A549 (cell line): Measurements from ENCODE around the gene SLC12A7. TPM values are rescaled to one million over a fixed set of nuclear protein-coding genes. Genes with fewer than 3 reads are reported as not detected.

Experiments used
- ATAC-seq, 2 experiments: fragments of 200-7000 bp in 1 of 2; fragments of >200 bp in 1 of 2; cut with Nextera tagmentation in 1 of 2; cut with Tn5 transposase in 1 of 2; 3 replicates each; pipeline versions ENCODE4 v1.8.0 to v1.9.1; 2018 to 2020; ENCODE audit warnings: mild to moderate bottlenecking in 1 of 2, moderate library complexity in 1 of 2
- CTCF ChIA-PET: fragments of 300-600 bp; sonication (Branson Sonifier 250); formaldehyde crosslinking; extraction: SDS; loops from one replicate; lab custom pipeline; 2021; ENCODE audit warnings: antibody characterized with exemption, inconsistent platforms; lab: Yijun Ruan, JAX
- POLR2A ChIA-PET: fragments of 350-600 bp; formaldehyde crosslinking; extraction: SDS; loops from one replicate; lab custom pipeline; 2021; ENCODE audit warnings: antibody characterized with exemption, inconsistent platforms; lab: Yijun Ruan, JAX
- DNase-seq, 2 experiments: peaks; one replicate each; pipeline versions ENCODE4 v3.0.0 to v3.0.0-alpha.2; 2011 to 2016; ENCODE audit warnings: low read depth in 1 of 2, low spot score in 1 of 2
- FAIRE-seq: peaks from 2 replicates; lab custom pipeline; 2011; peaks lifted over from hg19 to GRCh38; lab: Jason Lieb, UNC
- H3K27ac ChIP-seq, 2 experiments: fragments of >200 bp; sonication (Bioruptor Twin); formaldehyde crosslinking; 3 replicates each; pipeline ENCODE4 v1.5.1; 2016 to 2017
- H3K4me1 ChIP-seq: fragments of >200 bp; sonication (Bioruptor Twin); formaldehyde crosslinking; 3 replicates; pipeline ENCODE4 v1.6.1; 2016
- H3K4me2 ChIP-seq: fragments of >200 bp; sonication (Bioruptor Twin); formaldehyde crosslinking; 3 replicates; pipeline ENCODE4 v1.6.1; 2016
- H3K4me3 ChIP-seq: fragments of >200 bp; sonication (Bioruptor Twin); formaldehyde crosslinking; 3 replicates; pipeline ENCODE4 v1.5.1; 2016
- H3K9me3 ChIP-seq: fragments of >200 bp; sonication (Bioruptor Twin); formaldehyde crosslinking; 3 replicates; pipeline ENCODE4 v1.6.1; 2016
- ATOH8 ChIP-seq: fragments of 250-450 bp; sonication (Bioruptor Pico); IDR thresholded peaks from 2 replicates; pipeline ENCODE4 v1.5.0; 2020; ENCODE audit warnings: low read depth, mild to moderate bottlenecking, moderate library complexity
- BHLHE40 ChIP-seq: IDR thresholded peaks from 2 replicates; pipeline ENCODE4 v1.6.1; 2012; ENCODE audit warnings: low read depth, low read length, inconsistent platforms
- CEBPB ChIP-seq, 2 experiments: fragments of >200 bp in 1 of 2; sonication (Bioruptor Twin) in 1 of 2; formaldehyde crosslinking in 1 of 2; IDR thresholded peaks; 2 replicates each; pipeline ENCODE4 v1.6.1; 2012 to 2016
- EHF ChIP-seq: fragments of 250-450 bp; sonication (Bioruptor Pico); IDR thresholded peaks from 2 replicates; pipeline ENCODE4 v1.5.0; 2020; ENCODE audit warnings: mild to moderate bottlenecking
- EHMT2 ChIP-seq: fragments of 200-600 bp; sonication (generic); IDR thresholded peaks from 2 replicates; pipeline ENCODE4 v1.6.1; 2016; ENCODE audit warnings: antibody characterized with exemption, low read depth, mild to moderate bottlenecking, moderate library complexity
- EP300 ChIP-seq, 2 experiments: fragments of >200 bp; sonication (Bioruptor Twin); formaldehyde crosslinking; IDR thresholded peaks; 2 replicates in 1 of 2; 3 replicates in 1 of 2; pipeline ENCODE4 v1.6.1; 2016 to 2017
- ESRRA ChIP-seq: fragments of 150-350 bp; IDR thresholded peaks from 2 replicates; pipeline ENCODE4 v1.6.1; 2014; ENCODE audit warnings: mild to moderate bottlenecking, low read length, borderline replicate concordance
- FOSB ChIP-seq: fragments of 250-450 bp; sonication (Bioruptor Pico); IDR thresholded peaks from 2 replicates; pipeline ENCODE4 v1.5.0; 2020; ENCODE audit warnings: mild to moderate bottlenecking, moderate library complexity
- FOXS1 ChIP-seq: fragments of 250-450 bp; sonication (Bioruptor Pico); IDR thresholded peaks from 2 replicates; pipeline ENCODE4 v1.5.0; 2020; ENCODE audit warnings: mild to moderate bottlenecking, moderate library complexity
- HOXA7 ChIP-seq: fragments of 250-450 bp; sonication (Bioruptor Pico); IDR thresholded peaks from 2 replicates; pipeline ENCODE4 v1.5.0; 2020; ENCODE audit warnings: mild to moderate bottlenecking, moderate library complexity
- JUN ChIP-seq, 2 experiments: fragments of >200 bp; sonication (Bioruptor Twin); formaldehyde crosslinking; IDR thresholded peaks; 2 replicates in 1 of 2; 3 replicates in 1 of 2; pipeline ENCODE4 v1.6.1; 2016 to 2017
- JUNB ChIP-seq: fragments of >200 bp; sonication (Bioruptor Twin); formaldehyde crosslinking; IDR thresholded peaks from 2 replicates; pipeline ENCODE4 v1.6.1; 2016
- KDM1A ChIP-seq: fragments of 200-600 bp; sonication (generic); IDR thresholded peaks from 2 replicates; pipeline ENCODE4 v1.6.1; 2016; ENCODE audit warnings: low read depth, mild to moderate bottlenecking
- MAFK ChIP-seq: fragments of 450-650 bp; IDR thresholded peaks from 2 replicates; pipeline ENCODE4 v1.6.1; 2014; ENCODE audit not compliant: partially characterized antibody
- MYC ChIP-seq: IDR thresholded peaks from 2 replicates; pipeline ENCODE4 v1.6.1; 2012; ENCODE audit warnings: mild to moderate bottlenecking, inconsistent platforms, low read length, improper control_type of control experiment, borderline replicate concordance
- NFE2L2 ChIP-seq: fragments of 150-350 bp; conservative IDR thresholded peaks from 2 replicates; pipeline ENCODE4 v1.6.1; 2014; ENCODE audit warnings: low read length
- NR3C1 ChIP-seq: fragments of >200 bp; sonication (Bioruptor Twin); formaldehyde crosslinking; IDR thresholded peaks from 3 replicates; pipeline ENCODE4 v1.6.1; 2017
- RARB ChIP-seq: fragments of 250-450 bp; sonication (Bioruptor Pico); IDR thresholded peaks from 2 replicates; pipeline ENCODE4 v1.8.0; 2021; ENCODE audit warnings: mild to moderate bottlenecking, moderate library complexity
- RNF2 ChIP-seq: fragments of 200-600 bp; sonication (generic); IDR thresholded peaks from 2 replicates; pipeline ENCODE4 v1.6.1; 2016; ENCODE audit warnings: low read depth, mild to moderate bottlenecking, antibody characterized with exemption, moderate library complexity, borderline replicate concordance
- SMC3 ChIP-seq: fragments of >200 bp; sonication (Bioruptor Twin); formaldehyde crosslinking; IDR thresholded peaks from 3 replicates; pipeline ENCODE4 v1.6.1; 2018; ENCODE audit warnings: inconsistent platforms
- TP53 ChIP-seq: fragments of 250-450 bp; sonication (Bioruptor Pico); IDR thresholded peaks from 2 replicates; pipeline ENCODE4 v1.5.0; 2021; ENCODE audit warnings: mild to moderate bottlenecking, moderate library complexity
- ZC3H11A ChIP-seq: fragments of 450-650 bp; IDR thresholded peaks from 2 replicates; pipeline ENCODE4 v1.6.1; 2014; ENCODE audit warnings: antibody characterized with exemption, mild to moderate bottlenecking
- ZNF302 ChIP-seq: fragments of 250-450 bp; sonication (Bioruptor Pico); IDR thresholded peaks from 2 replicates; pipeline ENCODE4 v1.9.0; 2021; ENCODE audit warnings: inconsistent platforms, mild to moderate bottlenecking, moderate library complexity
- ZSCAN20 ChIP-seq: fragments of 250-450 bp; sonication (Bioruptor Pico); IDR thresholded peaks from 2 replicates; pipeline ENCODE4 v1.8.0; 2022; ENCODE audit warnings: mild to moderate bottlenecking, moderate library complexity
- WGBS: methylation state at CpG from one replicate; pipeline ENCODE4 v1.1.6; 2017; ENCODE audit errors: missing lambda C conversion rate; 5-methylcytosine and 5-hydroxymethylcytosine counted together
- polyA plus RNA-seq, 4 experiments: library from polyadenylated mRNA; depleted of rRNA in 3 of 4; stranded (reverse); fragments of >200 nt; fragmentation: RNase III in 1 of 4; extraction: RNeasy Plus Mini Kit Qiagen cat#74134 plus additional on column Dnase treatment in 1 of 4; gene quantifications; 2 replicates in 3 of 4; 3 replicates in 1 of 4; pipeline ENCODE4 v1.2.3, GENCODE V29; 2011 to 2017
- TF ChIP-seq, protein P1 (sequence below): fragments of 150-350 bp; IDR thresholded peaks from 2 replicates; pipeline ENCODE4 v1.6.1; 2014; ENCODE audit warnings: low read depth, mild to moderate bottlenecking, low read length
- TF ChIP-seq, protein P2 (sequence below): fragments of >200 bp; sonication (Bioruptor Twin); formaldehyde crosslinking; IDR thresholded peaks from 2 replicates; pipeline ENCODE4 v1.6.1; 2016
- TF ChIP-seq, protein P3 (sequence below): fragments of 200-600 bp; sonication (generic); IDR thresholded peaks from 2 replicates; pipeline ENCODE4 v1.6.1; 2016; ENCODE audit warnings: antibody characterized with exemption, mild to moderate bottlenecking, moderate library complexity
- TF ChIP-seq, protein P4 (sequence below): fragments of 450-650 bp; IDR thresholded peaks from 2 replicates; pipeline ENCODE4 v1.6.1; 2014; ENCODE audit warnings: antibody characterized with exemption

Gene SLC12A7
- polyA plus RNA-seq, 2 of the 4 experiments (the other 2 are of a cell fraction): 11.2 to 22.5 TPM

DNA sequence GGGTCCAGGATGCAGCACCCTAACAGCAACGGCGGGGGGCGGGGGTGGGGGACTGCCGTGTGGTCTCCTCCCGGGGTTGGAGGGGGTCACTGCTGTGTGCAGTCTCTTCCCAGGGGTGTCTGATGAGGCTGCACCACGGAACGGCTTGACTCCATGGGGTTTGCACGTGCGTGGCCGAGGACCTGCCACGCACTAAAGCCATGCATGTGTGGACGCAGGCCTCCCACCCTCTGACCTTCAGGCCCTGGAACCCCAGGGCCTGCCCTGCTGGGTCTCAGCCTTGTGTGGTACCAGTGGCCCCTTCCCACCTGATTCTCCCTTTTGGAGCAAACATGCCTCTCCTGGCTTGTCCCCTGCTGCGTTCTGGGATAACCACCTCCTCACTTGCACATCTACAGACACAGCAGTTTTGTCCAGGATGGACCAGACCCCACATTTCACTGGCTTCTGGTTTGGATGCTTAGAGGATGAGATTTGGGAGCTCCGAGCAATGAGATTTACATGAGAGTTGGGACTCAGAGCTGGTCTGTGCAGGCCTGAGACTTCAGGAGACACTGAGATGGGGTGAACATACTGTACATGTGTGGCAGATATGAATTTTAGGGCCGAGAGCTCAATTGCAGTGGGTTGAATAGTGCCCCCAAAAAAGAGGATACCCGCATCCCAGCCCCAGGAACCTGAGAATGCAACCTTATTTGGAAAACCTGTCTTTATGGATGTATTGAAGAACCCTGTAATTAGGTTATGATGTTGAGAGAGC, 45.8 kb downstream of the SLC12A7 start:
- Histone ChIP-seq H3K4me1 (no peaks in the 10 kb centered on the region), H3K27ac (no peak overlapping the region), H3K4me2 (no peak overlapping the region), H3K4me3 (no peak overlapping the region), H3K9me3 (no peaks in the 10 kb centered on the region)
- TF ChIP-seq MYC (no peak), NR3C1 (no peak), CEBPB (IDR thresholded peaks at IDR 0.05) (no peak), EHMT2 (no peak), FOXS1 (CRISPR knock-in tag) (no peak), KDM1A (no peak)
- FAIRE-seq (no peak), DNase-seq (no peak), ATAC-seq (no peak)
- ChIA-PET CTCF (interaction anchor here (0.6 to 0.9 kb wide), 4 partner anchors 19 to 1732 kb away, joined by 3 to 5 read pairs (median 3); no protein-coding TSS in a partner anchor), POLR2A (no interaction called here)
- WGBS: 92% methylated on average over 11 of the region's 16 CpGs

DNA sequence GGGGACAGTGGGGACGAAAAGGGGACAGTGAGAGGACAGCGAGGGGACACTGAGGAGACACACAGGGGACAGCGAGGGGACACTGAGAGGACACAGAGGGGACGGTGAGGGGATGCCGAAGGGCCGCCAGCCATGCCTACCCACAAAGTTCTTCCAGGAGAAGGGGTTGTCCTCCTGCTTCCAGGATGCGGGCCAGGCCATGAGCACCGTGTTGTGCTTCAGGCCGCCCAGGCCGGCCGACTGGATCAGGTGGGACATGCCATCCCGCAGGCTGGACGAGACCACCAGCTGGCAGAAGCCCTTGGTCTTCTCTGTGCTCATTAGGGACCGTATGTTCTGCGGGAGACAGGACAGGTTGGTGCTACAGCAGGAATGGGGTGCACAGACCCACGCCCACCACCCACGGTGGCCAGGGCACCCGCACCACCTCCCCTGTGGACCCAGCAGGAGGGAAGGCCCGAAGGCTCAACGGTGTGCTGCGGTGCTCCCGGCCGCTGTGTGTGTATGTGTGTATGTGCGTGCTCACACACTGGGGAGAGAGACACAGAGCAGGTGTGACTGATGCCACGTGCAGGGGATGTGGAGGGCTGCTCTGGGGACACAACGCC, 46.6 kb downstream of the SLC12A7 start:
- ChIA-PET POLR2A (no interaction called here), CTCF (interaction anchor here (0.6 to 0.9 kb wide), 2 partner anchors 28 to 1733 kb away, joined by 3 to 5 read pairs; no protein-coding TSS in a partner anchor)

DNA sequence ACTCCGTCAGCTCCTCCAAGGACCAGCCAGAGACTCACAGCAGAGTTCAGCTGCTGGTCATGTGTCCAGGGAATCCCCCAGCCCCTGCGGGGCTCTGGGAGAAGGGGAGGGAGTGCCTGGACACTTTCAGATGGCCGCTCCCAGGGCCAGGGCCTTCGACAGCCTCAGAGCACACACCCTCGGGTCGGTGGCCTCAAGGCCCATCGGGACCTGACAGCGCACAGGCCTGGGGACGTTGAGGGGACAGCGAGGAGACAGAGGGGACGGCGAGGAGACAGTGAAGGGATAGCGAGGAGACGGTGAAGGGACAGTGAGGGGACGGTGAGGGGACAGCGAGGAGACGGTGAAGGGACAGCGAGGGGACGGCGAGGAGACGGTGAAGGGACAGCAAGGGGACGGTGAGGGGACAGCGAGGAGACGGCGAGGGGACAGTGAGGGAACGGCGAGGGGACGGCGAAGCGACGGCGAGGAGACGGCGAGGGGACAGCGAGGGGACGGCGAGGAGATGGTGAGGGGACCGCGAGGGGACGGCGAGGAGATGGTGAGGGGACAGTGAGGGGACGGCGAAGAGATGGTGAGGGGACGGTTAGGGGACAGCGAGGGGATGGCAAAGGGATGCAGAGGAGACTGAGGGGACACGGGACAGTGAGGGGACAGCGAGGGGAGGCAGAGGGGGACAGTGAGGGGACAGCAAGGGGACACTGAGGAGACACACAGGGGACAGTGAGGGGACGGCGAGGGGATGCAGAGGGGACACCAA, 47.3 kb downstream of the SLC12A7 start:
- H3K4me3 ChIP-seq: no peak overlapping the region
- 87% methylated on average over 46 of the region's 49 CpGs for WGBS
- FAIRE-seq: no peak
- H3K4me2 ChIP-seq: no peak overlapping the region
- POLR2A ChIA-PET: no interaction called here
- DNase-seq: no peak
- no peaks in the 10 kb centered on the region for H3K9me3 ChIP-seq
- no peaks in the 10 kb centered on the region for H3K4me1 ChIP-seq
- no peak overlapping the region for H3K27ac ChIP-seq
- CTCF ChIA-PET: no interaction called here
- no peak for ATAC-seq
- TF ChIP-seq ZC3H11A (no peak), EP300 (IDR thresholded peaks at IDR 0.05) (no peak), MAFK (no peak), BHLHE40 (no peak), TP53 (CRISPR knock-in tag) (no peak), HOXA7 (no peak), ATOH8 (no peak), JUNB (no peak), ZSCAN20 (CRISPR knock-in tag) (no peak), MYC (no peak), NR3C1 (no peak), JUN (IDR thresholded peaks at IDR 0.05) (no peak), SMC3 (no peak)
- TF ChIP-seq, protein P1, sequence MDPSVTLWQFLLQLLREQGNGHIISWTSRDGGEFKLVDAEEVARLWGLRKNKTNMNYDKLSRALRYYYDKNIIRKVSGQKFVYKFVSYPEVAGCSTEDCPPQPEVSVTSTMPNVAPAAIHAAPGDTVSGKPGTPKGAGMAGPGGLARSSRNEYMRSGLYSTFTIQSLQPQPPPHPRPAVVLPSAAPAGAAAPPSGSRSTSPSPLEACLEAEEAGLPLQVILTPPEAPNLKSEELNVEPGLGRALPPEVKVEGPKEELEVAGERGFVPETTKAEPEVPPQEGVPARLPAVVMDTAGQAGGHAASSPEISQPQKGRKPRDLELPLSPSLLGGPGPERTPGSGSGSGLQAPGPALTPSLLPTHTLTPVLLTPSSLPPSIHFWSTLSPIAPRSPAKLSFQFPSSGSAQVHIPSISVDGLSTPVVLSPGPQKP: no peak
- TF ChIP-seq, protein P2, sequence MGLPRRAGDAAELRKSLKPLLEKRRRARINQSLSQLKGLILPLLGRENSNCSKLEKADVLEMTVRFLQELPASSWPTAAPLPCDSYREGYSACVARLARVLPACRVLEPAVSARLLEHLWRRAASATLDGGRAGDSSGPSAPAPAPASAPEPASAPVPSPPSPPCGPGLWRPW: no peak
- TF ChIP-seq, protein P3, sequence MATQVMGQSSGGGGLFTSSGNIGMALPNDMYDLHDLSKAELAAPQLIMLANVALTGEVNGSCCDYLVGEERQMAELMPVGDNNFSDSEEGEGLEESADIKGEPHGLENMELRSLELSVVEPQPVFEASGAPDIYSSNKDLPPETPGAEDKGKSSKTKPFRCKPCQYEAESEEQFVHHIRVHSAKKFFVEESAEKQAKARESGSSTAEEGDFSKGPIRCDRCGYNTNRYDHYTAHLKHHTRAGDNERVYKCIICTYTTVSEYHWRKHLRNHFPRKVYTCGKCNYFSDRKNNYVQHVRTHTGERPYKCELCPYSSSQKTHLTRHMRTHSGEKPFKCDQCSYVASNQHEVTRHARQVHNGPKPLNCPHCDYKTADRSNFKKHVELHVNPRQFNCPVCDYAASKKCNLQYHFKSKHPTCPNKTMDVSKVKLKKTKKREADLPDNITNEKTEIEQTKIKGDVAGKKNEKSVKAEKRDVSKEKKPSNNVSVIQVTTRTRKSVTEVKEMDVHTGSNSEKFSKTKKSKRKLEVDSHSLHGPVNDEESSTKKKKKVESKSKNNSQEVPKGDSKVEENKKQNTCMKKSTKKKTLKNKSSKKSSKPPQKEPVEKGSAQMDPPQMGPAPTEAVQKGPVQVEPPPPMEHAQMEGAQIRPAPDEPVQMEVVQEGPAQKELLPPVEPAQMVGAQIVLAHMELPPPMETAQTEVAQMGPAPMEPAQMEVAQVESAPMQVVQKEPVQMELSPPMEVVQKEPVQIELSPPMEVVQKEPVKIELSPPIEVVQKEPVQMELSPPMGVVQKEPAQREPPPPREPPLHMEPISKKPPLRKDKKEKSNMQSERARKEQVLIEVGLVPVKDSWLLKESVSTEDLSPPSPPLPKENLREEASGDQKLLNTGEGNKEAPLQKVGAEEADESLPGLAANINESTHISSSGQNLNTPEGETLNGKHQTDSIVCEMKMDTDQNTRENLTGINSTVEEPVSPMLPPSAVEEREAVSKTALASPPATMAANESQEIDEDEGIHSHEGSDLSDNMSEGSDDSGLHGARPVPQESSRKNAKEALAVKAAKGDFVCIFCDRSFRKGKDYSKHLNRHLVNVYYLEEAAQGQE: no peak

More for the DNA sequence above, 46.6 kb downstream of the SLC12A7 start:
- no peaks in the 10 kb centered on the region for H3K4me1 ChIP-seq
- H3K9me3 ChIP-seq: no peaks in the 10 kb centered on the region
- WGBS: 90% methylated on average over 26 of the region's 26 CpGs
- no peak; a peak in 1 of 6 replicates for ATAC-seq
- FAIRE-seq: no peak
- no peak overlapping the region for H3K4me3 ChIP-seq
- no peak overlapping the region for H3K27ac ChIP-seq
- TF ChIP-seq RNF2: no peak
- no peak for TF ChIP-seq EHF
- no peak for TF ChIP-seq NFE2L2
- TF ChIP-seq MYC: no peak
- TF ChIP-seq FOSB (CRISPR knock-in tag): no peak
- TF ChIP-seq ZNF302 (CRISPR knock-in tag): no peak
- TF ChIP-seq ESRRA: no peak
- no peak for TF ChIP-seq RARB (CRISPR knock-in tag)
- TF ChIP-seq, protein P4, sequence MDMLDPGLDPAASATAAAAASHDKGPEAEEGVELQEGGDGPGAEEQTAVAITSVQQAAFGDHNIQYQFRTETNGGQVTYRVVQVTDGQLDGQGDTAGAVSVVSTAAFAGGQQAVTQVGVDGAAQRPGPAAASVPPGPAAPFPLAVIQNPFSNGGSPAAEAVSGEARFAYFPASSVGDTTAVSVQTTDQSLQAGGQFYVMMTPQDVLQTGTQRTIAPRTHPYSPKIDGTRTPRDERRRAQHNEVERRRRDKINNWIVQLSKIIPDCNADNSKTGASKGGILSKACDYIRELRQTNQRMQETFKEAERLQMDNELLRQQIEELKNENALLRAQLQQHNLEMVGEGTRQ: no peak
- no peak overlapping the region for H3K4me2 ChIP-seq
- DNase-seq: no peak
